Pancreas (tissue), 10 donors: Measurements from ENCODE around the gene TMOD2. TPM values are rescaled to one million over a fixed set of nuclear protein-coding genes. Genes with fewer than 3 reads are reported as not detected.

Experiments used
- ATAC-seq, 4 donors: fragments of 200-7000 bp; cut with Tn5 transposase; one replicate each; pipeline versions ENCODE4 v1.8.0 to v1.9.1; 2020; ENCODE audit warnings: mild to moderate bottlenecking in 4 of 4, moderate library complexity in 4 of 4
- DNase-seq, 6 donors: peaks; one replicate each; pipeline ENCODE4 v3.0.0-alpha.2; 2020
- FAIRE-seq: peaks from 2 replicates; lab custom pipeline; 2012; peaks lifted over from hg19 to GRCh38; lab: Jason Lieb, UNC
- H3K27ac ChIP-seq, 4 donors: fragments of 200-600 bp; sonication (generic); 1 replicate in 3 of 4; 2 replicates in 1 of 4; pipeline versions ENCODE4 v1.5.0 to v1.8.0; 2020
- H3K27me3 ChIP-seq, 4 donors: fragments of 200-600 bp; one replicate each; pipeline ENCODE4 v1.8.0; 2021
- H3K36me3 ChIP-seq, 3 donors: fragments of 200-600 bp; sonication (generic) in 1 of 3; one replicate each; pipeline versions ENCODE4 v1.5.0 to v1.8.0; 2020 to 2021
- H3K4me1 ChIP-seq, 3 donors: fragments of 200-600 bp; one replicate each; pipeline ENCODE4 v1.8.0; 2021
- H3K4me3 ChIP-seq, 4 donors: fragments of 200-600 bp; sonication (generic) in 2 of 4; one replicate each; pipeline versions ENCODE4 v1.5.0 to v1.8.0; 2020 to 2021
- H3K9me3 ChIP-seq, 4 donors: fragments of 200-600 bp; one replicate each; pipeline ENCODE4 v1.8.0; 2021
- CTCF ChIP-seq, 4 donors: fragments of 200-600 bp; sonication (generic) in 3 of 4; IDR thresholded peaks; one replicate each; pipeline versions ENCODE4 v1.5.0 to v1.8.0; 2021; ENCODE audit warnings: antibody characterized with exemption in 4 of 4
- WGBS, 2 donors: extraction: QIAGEN DNeasy Blood & Tissue Kit; methylation state at CpG; one replicate each; pipeline ENCODE4 v1.1.7; 2013; 5-methylcytosine and 5-hydroxymethylcytosine counted together
- intact Hi-C, 3 donors: fragments of 100-400 bp; cut with DNase I; formaldehyde crosslinking; loops; one replicate each; pipeline versions ENCODE4 v1.11.1 to v1.14.2; 2022
- polyA plus RNA-seq, 2 donors: library from polyadenylated mRNA; stranded (reverse); fragments of 200-250 nt; gene quantifications; one replicate each; pipeline ENCODE4 v1.2.3, GENCODE V29; 2013
- total RNA-seq, 6 donors: library from RNA; stranded (reverse); fragmentation: NEBNext Ultra II Directional in 4 of 6; extraction: Animal tissue kit (Norgen Biotek cat#: 25700) in 4 of 6; gene quantifications; one replicate each; pipeline versions ENCODE4 v1.2.1 to v1.2.4, GENCODE V29; 2021 to 2023
- donor health status: healthy with polysubstance abuse.
- donor health status: DM: no; HTN: no; CAD: no; lungs with moderate emphysema.
- donor health status: DM: no; HTN: no; CAD: no.
- donor health status: control.
- donor health status: control.
- donor health status: Bipolar disorder and iron deficiency.
- donor health status: DM: yes; HTN: yes; CAD: no.
- donor health status: DM: no; HTN: no; CAD: no.
- donor health status: DM: no; HTN: no; CAD: no.
- donor health status: DM: yes; HTN: yes; CAD: no.

The TMOD2 gene
- total and polyA plus RNA-seq, 8 donors = 1.1 to 6.8 (median 3.3) TPM

- no peak for ATAC-seq
- Histone ChIP-seq H3K4me1 (peaks cover 5 to 12% (median 8%) of the 10 kb centered on the region in 3 donors), H3K4me3 (no peak overlapping the region), H3K27me3 (no peaks in the 10 kb centered on the region), H3K9me3 (no peaks in the 10 kb centered on the region), H3K36me3 (no peaks in the 10 kb centered on the region), H3K27ac (peak overlapping the region in 2 of 4 donors; percentile 85 to 89)
- intact Hi-C loops = loop anchor here in 1 of 3 donors (10.0 kb wide), 1 partner anchor 178 kb away; no protein-coding TSS in a partner anchor
- DNase-seq = no peak
- TF ChIP-seq CTCF (IDR thresholded peaks at IDR 0.05) = no peak
- FAIRE-seq = no peak
- WGBS, 2 donors = 71 to 72% methylated on average over 2 of the region's 2 CpGs
Observed at GRCh38 chr15:51732646-51733045, 18.8 kb upstream of the TMOD2 start.

- DNase-seq (no peak), ATAC-seq (no peak)
- no peak for TF ChIP-seq CTCF (IDR thresholded peaks at IDR 0.05)
Observed at GRCh38 chr15:51735228-51736010, 16.0 kb upstream of the TMOD2 start.

GRCh38 chr15:51736069-51736468 is 15.3 kb upstream of the TMOD2 start:
- peaks cover 5 to 12% (median 8%) of the 10 kb centered on the region in 3 donors for H3K4me1 ChIP-seq
- 38 to 42% methylated on average over 3 of the region's 3 CpGs for WGBS, 2 donors
- intact Hi-C loops = loop anchor here in 1 of 3 donors (10.0 kb wide), 1 partner anchor 181 kb away; no protein-coding TSS in a partner anchor
- no peak for DNase-seq
- no peaks in the 10 kb centered on the region for H3K9me3 ChIP-seq
- ATAC-seq = no peak
- peak overlapping the region in 1 of 4 donors; percentile 86 for H3K27ac ChIP-seq
- H3K36me3 ChIP-seq = no peaks in the 10 kb centered on the region
- H3K27me3 ChIP-seq = no peaks in the 10 kb centered on the region
- TF ChIP-seq CTCF (IDR thresholded peaks at IDR 0.05) = no peak
- peak overlapping the region in 3 of 4 donors; percentile 73 to 86 (median 78) for H3K4me3 ChIP-seq
- no peak for FAIRE-seq

More at GRCh38 chr15:51735228-51736010, 16.0 kb upstream of the TMOD2 start:
- peak overlapping the region in 1 of 4 donors; percentile 86 for H3K4me3 ChIP-seq
- no peaks in the 10 kb centered on the region for H3K36me3 ChIP-seq
- whole genome bisulfite sequencing, 2 donors = 62 to 70% methylated on average over 5 of the region's 5 CpGs
- H3K9me3 ChIP-seq = no peaks in the 10 kb centered on the region
- no peak overlapping the region for H3K27ac ChIP-seq
- H3K27me3 ChIP-seq = no peaks in the 10 kb centered on the region
- H3K4me1 ChIP-seq = peaks cover 5 to 12% (median 8%) of the 10 kb centered on the region in 3 donors
- no peak for FAIRE-seq
- intact Hi-C loops = loop anchor here in 1 of 3 donors (10.0 kb wide), 1 partner anchor 181 kb away; no protein-coding TSS in a partner anchor

- DNase-seq (peak; percentile 35 to 80 (median 58)), ATAC-seq (peak; percentile 53 to 71 (median 62)), FAIRE-seq (no peak)
- Histone ChIP-seq H3K27ac (peak overlapping the region; percentile 47 to 88 (median 86)), H3K9me3 (no peaks in the 10 kb centered on the region), H3K4me1 (peaks cover 2 to 9% (median 8%) of the 10 kb centered on the region in 3 donors), H3K36me3 (no peaks in the 10 kb centered on the region), H3K4me3 (peak overlapping the region; percentile 73 to 86 (median 80)), H3K27me3 (no peaks in the 10 kb centered on the region)
- intact Hi-C loops = loop anchor here in 1 of 3 donors (10.0 kb wide), 1 partner anchor 182 kb away; no protein-coding TSS in a partner anchor
- no peak for TF ChIP-seq CTCF (IDR thresholded peaks at IDR 0.05)
- WGBS, 2 donors = 0 to 2% methylated on average over 38 to 69 of the region's 69 CpGs
Observed at GRCh38 chr15:51736751-51737521, 14.5 kb upstream of the TMOD2 start.
